GM10847 (cell line): ENCODE data around the gene SORCS2.

ENCODE experiments used
- POLR2A ChIP-seq: IDR thresholded peaks from 2 replicates; pipeline ENCODE4 v1.6.1; 2011; ENCODE audit not compliant: insufficient read length; ENCODE audit errors: extremely low read depth

The SORCS2 gene

GRCh38 chr4:7156328-7156727 is 36.0 kb upstream of the SORCS2 start:
- TF ChIP-seq POLR2A, result no peak

- no peak for TF ChIP-seq POLR2A
Measured at GRCh38 chr4:7156761-7157488, 35.4 kb upstream of the SORCS2 start.

- no peak for TF ChIP-seq POLR2A
Measured at GRCh38 chr4:7157666-7158065, 34.7 kb upstream of the SORCS2 start.

- TF ChIP-seq POLR2A, result no peak
Measured at GRCh38 chr4:7158081-7158750, 34.1 kb upstream of the SORCS2 start.

- TF ChIP-seq POLR2A, result no peak
Measured at GRCh38 chr4:7158991-7159390, 33.3 kb upstream of the SORCS2 start.

GRCh38 chr4:7159923-7160322 is 32.4 kb upstream of the SORCS2 start:
- no peak for TF ChIP-seq POLR2A

- TF ChIP-seq POLR2A, result no peak
Measured at GRCh38 chr4:7160439-7160838, 31.9 kb upstream of the SORCS2 start.

- TF ChIP-seq POLR2A, result no peak
Measured at GRCh38 chr4:7160951-7161440, 31.3 kb upstream of the SORCS2 start.

GRCh38 chr4:7161721-7162214 is 30.6 kb upstream of the SORCS2 start:
- no peak for TF ChIP-seq POLR2A

- no peak for TF ChIP-seq POLR2A
Measured at GRCh38 chr4:7165874-7166201, 26.5 kb upstream of the SORCS2 start.

- no peak for TF ChIP-seq POLR2A
Measured at GRCh38 chr4:7166237-7166636, 26.1 kb upstream of the SORCS2 start.

- no peak for TF ChIP-seq POLR2A
Measured at GRCh38 chr4:7166981-7167700, 25.2 kb upstream of the SORCS2 start.

- TF ChIP-seq POLR2A, result no peak
Measured at GRCh38 chr4:7167706-7168105, 24.6 kb upstream of the SORCS2 start.

- no peak for TF ChIP-seq POLR2A
Measured at GRCh38 chr4:7168106-7168505, 24.2 kb upstream of the SORCS2 start.

GRCh38 chr4:7169134-7169533 is 23.2 kb upstream of the SORCS2 start:
- no peak for TF ChIP-seq POLR2A

- no peak for TF ChIP-seq POLR2A
Measured at GRCh38 chr4:7170012-7170411, 22.3 kb upstream of the SORCS2 start.
